ENCODE results near the gene MYD88. TPM values are rescaled to one million over a fixed set of nuclear protein-coding genes. Genes with fewer than 3 reads are reported as not detected.

MYD88 gene
- total RNA-seq, 1 donor from 2014 or later, result 31.1 TPM

- Mint-ChIP-seq H3K4me1 (ENCODE audit: unreplicated experiment) (no peaks in the 10 kb centered on the region), H3K27ac (no peak overlapping the region), H3K27me3 (peaks cover 6% of the 10 kb centered on the region), H3K9me3 (no peaks in the 10 kb centered on the region), H3K36me3 (peaks cover 3% of the 10 kb centered on the region), H3K4me3 (no peak overlapping the region)
- peak; percentile 74 for TF ChIP-seq CTCF (conservative IDR thresholded peaks at IDR 0.05)
- no peak for DNase-seq (ENCODE audit: extremely low spot score, unreplicated experiment)
These were observed 20.6 kb upstream of the MYD88 start for GRCh38 chr3:38117748-38118420.

- Mint-ChIP-seq H3K9me3 (no peaks in the 10 kb centered on the region), H3K27ac (no peak overlapping the region), H3K4me1 (ENCODE audit: unreplicated experiment) (no peaks in the 10 kb centered on the region), H3K4me3 (no peak overlapping the region), H3K27me3 (peaks cover 6% of the 10 kb centered on the region), H3K36me3 (peaks cover 8% of the 10 kb centered on the region)
- no peak for DNase-seq (ENCODE audit: extremely low spot score, unreplicated experiment)
- TF ChIP-seq CTCF (conservative IDR thresholded peaks at IDR 0.05), result no peak
These were observed 19.8 kb upstream of the MYD88 start for GRCh38 chr3:38118421-38119247.

- no peak for TF ChIP-seq CTCF (conservative IDR thresholded peaks at IDR 0.05)
- H3K36me3 Mint-ChIP-seq, result peaks cover 8% of the 10 kb centered on the region
- H3K4me3 Mint-ChIP-seq, result no peak overlapping the region
- H3K27ac Mint-ChIP-seq, result no peak overlapping the region
- no peaks in the 10 kb centered on the region for H3K9me3 Mint-ChIP-seq
- no peak for DNase-seq (ENCODE audit: extremely low spot score, unreplicated experiment)
- peaks cover 6% of the 10 kb centered on the region for H3K27me3 Mint-ChIP-seq
- no peaks in the 10 kb centered on the region for H3K4me1 Mint-ChIP-seq (ENCODE audit: unreplicated experiment)
These were observed 19.3 kb upstream of the MYD88 start for GRCh38 chr3:38119248-38119544.

GRCh38 chr3:38119821-38120692, 18.4 kb upstream of the MYD88 start:
- DNase-seq (ENCODE audit: extremely low spot score, unreplicated experiment), result no peak
- Mint-ChIP-seq H3K4me1 (ENCODE audit: unreplicated experiment) (no peaks in the 10 kb centered on the region), H3K9me3 (no peaks in the 10 kb centered on the region), H3K36me3 (peaks cover 12% of the 10 kb centered on the region), H3K27ac (peak overlapping the region; percentile 8), H3K4me3 (no peak overlapping the region), H3K27me3 (peaks cover 6% of the 10 kb centered on the region)
- TF ChIP-seq CTCF (conservative IDR thresholded peaks at IDR 0.05), result no peak

- H3K9me3 Mint-ChIP-seq, result no peaks in the 10 kb centered on the region
- H3K27me3 Mint-ChIP-seq, result peaks cover 1% of the 10 kb centered on the region
- no peak overlapping the region for H3K4me3 Mint-ChIP-seq
- DNase-seq (ENCODE audit: extremely low spot score, unreplicated experiment), result no peak
- no peaks in the 10 kb centered on the region for H3K4me1 Mint-ChIP-seq (ENCODE audit: unreplicated experiment)
- peaks cover 15% of the 10 kb centered on the region for H3K36me3 Mint-ChIP-seq
- no peak overlapping the region for H3K27ac Mint-ChIP-seq
- TF ChIP-seq CTCF (conservative IDR thresholded peaks at IDR 0.05), result no peak
These were observed 17.6 kb upstream of the MYD88 start for GRCh38 chr3:38120693-38121450.

Measured in type B pancreatic cell (in vitro differentiated cells).